Stimulated activated naive B cell treated with anti-CD40 and anti-IgM and Interleukin-4, amounts not matched to agents 10 μg/mL and 1 μg/mL and 100 μg/mL, for 72 hours (primary cell): ENCODE measurements around the gene AHSP.
"Not testable (repeated sequence)": the region's sequence is repeated elsewhere in the genome, so short reads cannot be mapped to it uniquely, and the experiment has no call there.

Experiments used
- ATAC-seq, 2 donors: fragments of 150-1000 bp; cut with Tn5 transposase; replicated peaks; 2 replicates each; pipeline ENCODE4 v1.10.0; 2021; ENCODE audit warnings: moderate library complexity in 1 of 2
- DNase-seq: peaks from one replicate; pipeline ENCODE4 v3.0.0; 2021
- H3K27ac Mint-ChIP-seq: one replicate; pipeline ENCODE4 v1.8.0; 2022; ENCODE audit warnings: mild to moderate bottlenecking, mixed read lengths
- H3K27me3 Mint-ChIP-seq, 2 donors: one replicate each; pipeline ENCODE4 v1.8.0; 2022; ENCODE audit warnings: mixed read lengths in 2 of 2
- H3K36me3 Mint-ChIP-seq, 2 donors: one replicate each; pipeline ENCODE4 v1.8.0; 2022; ENCODE audit warnings: mixed read lengths in 2 of 2, mild to moderate bottlenecking in 1 of 2
- H3K4me1 Mint-ChIP-seq, 2 donors: one replicate each; pipeline ENCODE4 v1.8.0; 2022; ENCODE audit warnings: mixed read lengths in 2 of 2, mild to moderate bottlenecking in 1 of 2
- H3K4me3 Mint-ChIP-seq, 2 donors: one replicate each; pipeline ENCODE4 v1.8.0; 2022; ENCODE audit warnings: mild to moderate bottlenecking in 2 of 2, mixed read lengths in 2 of 2, moderate library complexity in 1 of 2
- H3K9me3 Mint-ChIP-seq, 2 donors: one replicate each; pipeline ENCODE4 v1.8.0; 2022; ENCODE audit warnings: mixed read lengths in 2 of 2, mild to moderate bottlenecking in 1 of 2

Gene AHSP

GRCh38 chr16:31507929-31508705 is 19.6 kb upstream of the AHSP start, which contains the start of gene RUSF1:
RUSF1 (minus strand) TSS chr16:31508391; CDS start chr16:31508373, 18 bp downstream.
- H3K4me3 Mint-ChIP-seq = peak within 1 kb of the TSS; percentile 94 to 96
- ATAC-seq = peak; percentile 77 to 85
- peaks cover 27 to 56% of the 10 kb centered on the region in 2 donors for H3K4me1 Mint-ChIP-seq
- peak; percentile 78 for DNase-seq
- peak within 1 kb of the TSS; percentile 90 for H3K27ac Mint-ChIP-seq
- peaks cover 0 to 1% of the 10 kb centered on the region in 2 donors for H3K9me3 Mint-ChIP-seq
- H3K27me3 Mint-ChIP-seq = no peaks in the 10 kb centered on the region
- H3K36me3 Mint-ChIP-seq = peaks cover 7 to 8% of the 10 kb centered on the region in 2 donors

GRCh38 chr16:31508706-31509195 is 18.9 kb upstream of the AHSP start:
- H3K4me1 Mint-ChIP-seq = peaks cover 27 to 56% of the 10 kb centered on the region in 2 donors
- DNase-seq (no peak), ATAC-seq (no peak)
- peaks cover 0 to 1% of the 10 kb centered on the region in 2 donors for H3K9me3 Mint-ChIP-seq
- H3K27me3 Mint-ChIP-seq = no peaks in the 10 kb centered on the region
- H3K36me3 Mint-ChIP-seq = peaks cover 7 to 8% of the 10 kb centered on the region in 2 donors
- H3K27ac Mint-ChIP-seq = peak overlapping the region; percentile 90
- peak overlapping the region; percentile 94 to 96 for H3K4me3 Mint-ChIP-seq

GRCh38 chr16:31513126-31513525 is 14.6 kb upstream of the AHSP start:
- DNase-seq (no peak), ATAC-seq (no peak)
- Mint-ChIP-seq H3K27me3 (peaks cover 4 to 15% of the 10 kb centered on the region in 2 donors), H3K4me3 (no peak overlapping the region), H3K36me3 (peaks cover 6 to 10% of the 10 kb centered on the region in 2 donors), H3K9me3 (peaks cover 0 to 5% of the 10 kb centered on the region in 2 donors), H3K27ac (no peak overlapping the region), H3K4me1 (peaks cover 12 to 23% of the 10 kb centered on the region in 2 donors)

GRCh38 chr16:31513884-31514283 is 13.8 kb upstream of the AHSP start:
- Mint-ChIP-seq H3K4me3 (no peak overlapping the region), H3K27ac (no peak overlapping the region), H3K36me3 (peaks cover 6 to 10% of the 10 kb centered on the region in 2 donors), H3K27me3 (peaks cover 4 to 16% of the 10 kb centered on the region in 2 donors), H3K4me1 (peaks cover 11 to 18% of the 10 kb centered on the region in 2 donors), H3K9me3 (peaks cover 0 to 5% of the 10 kb centered on the region in 2 donors)
- DNase-seq (no peak), ATAC-seq (no peak)

GRCh38 chr16:31517800-31518402 is 9.8 kb upstream of the AHSP start:
- ATAC-seq (no peak), DNase-seq (no peak)
- H3K4me1 Mint-ChIP-seq = no peaks in the 10 kb centered on the region
- H3K27me3 Mint-ChIP-seq = peaks cover 10 to 16% of the 10 kb centered on the region in 2 donors
- H3K27ac Mint-ChIP-seq = no peak overlapping the region
- peaks cover 5 to 7% of the 10 kb centered on the region in 2 donors for H3K36me3 Mint-ChIP-seq
- H3K4me3 Mint-ChIP-seq = no peak overlapping the region
- H3K9me3 Mint-ChIP-seq = peaks cover 0 to 4% of the 10 kb centered on the region in 2 donors

GRCh38 chr16:31519759-31520431 is 7.8 kb upstream of the AHSP start:
- DNase-seq (no peak), ATAC-seq (no peak)
- H3K9me3 Mint-ChIP-seq = peaks cover 0 to 4% of the 10 kb centered on the region in 2 donors
- H3K27ac Mint-ChIP-seq = no peak overlapping the region
- peaks cover 5 to 7% of the 10 kb centered on the region in 2 donors for H3K36me3 Mint-ChIP-seq
- H3K4me3 Mint-ChIP-seq = no peak overlapping the region
- H3K4me1 Mint-ChIP-seq = no peaks in the 10 kb centered on the region
- peaks cover 10 to 16% of the 10 kb centered on the region in 2 donors for H3K27me3 Mint-ChIP-seq

GRCh38 chr16:31521368-31521767 is 6.3 kb upstream of the AHSP start:
- Mint-ChIP-seq H3K27me3 (peaks cover 7 to 16% of the 10 kb centered on the region in 2 donors), H3K27ac (no peak overlapping the region), H3K4me3 (no peak overlapping the region), H3K9me3 (peaks cover 0 to 4% of the 10 kb centered on the region in 2 donors), H3K36me3 (peaks cover 5 to 7% of the 10 kb centered on the region in 2 donors), H3K4me1 (no peaks in the 10 kb centered on the region)
- DNase-seq (no peak), ATAC-seq (no peak)

GRCh38 chr16:31522071-31522470 is 5.6 kb upstream of the AHSP start:
- H3K27me3 Mint-ChIP-seq = peaks cover 6 to 12% of the 10 kb centered on the region in 2 donors
- no peaks in the 10 kb centered on the region for H3K4me1 Mint-ChIP-seq
- H3K36me3 Mint-ChIP-seq = peaks cover 5 to 7% of the 10 kb centered on the region in 2 donors
- DNase-seq = no peak
- no peak for ATAC-seq
- no peak overlapping the region for H3K4me3 Mint-ChIP-seq
- H3K27ac Mint-ChIP-seq = no peak overlapping the region
- peaks cover 0 to 4% of the 10 kb centered on the region in 2 donors for H3K9me3 Mint-ChIP-seq

GRCh38 chr16:31523768-31524167 is 3.9 kb upstream of the AHSP start:
- not testable (repeated sequence) for H3K27ac Mint-ChIP-seq, H3K4me3 Mint-ChIP-seq, DNase-seq, ATAC-seq, H3K36me3 Mint-ChIP-seq, H3K9me3 Mint-ChIP-seq
- peaks cover 9 to 13% of the 10 kb centered on the region in 2 donors for H3K4me1 Mint-ChIP-seq
- H3K27me3 Mint-ChIP-seq = peaks cover 14 to 19% of the 10 kb centered on the region in 2 donors

- Mint-ChIP-seq H3K9me3 (no peaks in the 10 kb centered on the region), H3K4me1 (peaks cover 9 to 19% of the 10 kb centered on the region in 2 donors), H3K27me3 (peaks cover 25 to 28% of the 10 kb centered on the region in 2 donors), H3K27ac (no peak overlapping the region), H3K36me3 (no peaks in the 10 kb centered on the region), H3K4me3 (no peak overlapping the region)
- DNase-seq (no peak), ATAC-seq (no peak)
Observed at GRCh38 chr16:31525113-31525512, 2.6 kb upstream of the AHSP start.

- Mint-ChIP-seq H3K9me3 (no peaks in the 10 kb centered on the region), H3K27ac (no peak overlapping the region), H3K4me3 (peak overlapping the region in 1 of 2 donors; percentile 56), H3K36me3 (no peaks in the 10 kb centered on the region), H3K4me1 (peaks cover 9 to 19% of the 10 kb centered on the region in 2 donors), H3K27me3 (peaks cover 22 to 25% of the 10 kb centered on the region in 2 donors)
- DNase-seq (no peak), ATAC-seq (peak in 1 of 2 donors; percentile 20)
Observed at GRCh38 chr16:31528523-31529107, 915 bp downstream of the AHSP start.

- Mint-ChIP-seq H3K27me3 (peaks cover 22 to 25% of the 10 kb centered on the region in 2 donors), H3K4me3 (peak overlapping the region; percentile 45 to 56), H3K4me1 (peaks cover 9 to 19% of the 10 kb centered on the region in 2 donors), H3K36me3 (no peaks in the 10 kb centered on the region), H3K9me3 (no peaks in the 10 kb centered on the region), H3K27ac (no peak overlapping the region)
- DNase-seq (no peak), ATAC-seq (no peak)
Observed at GRCh38 chr16:31529108-31529936, 1.6 kb downstream of the AHSP start.

- H3K36me3 Mint-ChIP-seq = no peaks in the 10 kb centered on the region
- no peaks in the 10 kb centered on the region for H3K9me3 Mint-ChIP-seq
- no peak overlapping the region for H3K27ac Mint-ChIP-seq
- H3K4me1 Mint-ChIP-seq = peaks cover 9 to 19% of the 10 kb centered on the region in 2 donors
- H3K4me3 Mint-ChIP-seq = peak overlapping the region in 1 of 2 donors; percentile 45
- DNase-seq (no peak), ATAC-seq (no peak)
- peaks cover 22 to 25% of the 10 kb centered on the region in 2 donors for H3K27me3 Mint-ChIP-seq
Observed at GRCh38 chr16:31529937-31530312, 2.2 kb downstream of the AHSP start.
